K562 (cell line): ENCODE data around the gene DTL. TPM values are rescaled to one million over a fixed set of nuclear protein-coding genes. Genes with fewer than 3 reads are reported as not detected.

Source experiments
- ATAC-seq: fragments of 200-7000 bp; cut with Tn5 transposase; 3 replicates; pipeline ENCODE4 v1.9.1; 2020; ENCODE audit warnings: moderate library complexity
- BruUV-seq: library from RNA; stranded (reverse); fragments of 400-500 nt; replicated peaks from 2 replicates; lab custom pipeline; 2021; lab: Mats Ljungman, UMichigan
- CTCF ChIA-PET: fragments of 300-600 bp; formaldehyde crosslinking; extraction: SDS; loops from one replicate; lab custom pipeline; 2021; ENCODE audit warnings: low intra/inter-chr PET ratio; lab: Yijun Ruan, JAX
- POLR2A ChIA-PET: fragments of 300-600, 350-650 bp; sonication (Branson Sonifier 250); formaldehyde crosslinking; extraction: SDS; loops from one replicate; lab custom pipeline; 2021; ENCODE audit warnings: antibody characterized with exemption, inconsistent platforms; lab: Yijun Ruan, JAX
- DNase-seq, 4 experiments: peaks; one replicate each; pipeline versions ENCODE4 v3.0.0 to v3.0.0-alpha.2; 2011 to 2018; ENCODE audit warnings: low spot score in 3 of 4, mixed read lengths in 3 of 4; ENCODE audit errors: extremely low read depth in 1 of 4
- FAIRE-seq: peaks from 2 replicates; lab custom pipeline; 2011; peaks lifted over from hg19 to GRCh38; lab: Jason Lieb, UNC
- H2AFZ ChIP-seq: 2 replicates; pipeline ENCODE4 v1.6.0; 2011; ENCODE audit warnings: low read depth, low read length, control low read depth, inconsistent platforms
- H3K27ac ChIP-seq: fragments of 200-600 bp; 3 replicates; pipeline ENCODE4 v1.8.0; 2011; ENCODE audit warnings: low read depth, mild to moderate bottlenecking, control low read depth, inconsistent platforms, low read length, moderate library complexity, mixed read lengths; ENCODE audit errors: extremely low read depth
- H3K27me3 ChIP-seq, 2 experiments: fragments of 300-600 bp in 1 of 2; 2 replicates in 1 of 2; 3 replicates in 1 of 2; pipeline versions ENCODE4 v1.6.0 to v1.8.0; 2011; ENCODE audit warnings: inconsistent platforms in 2 of 2, low read length in 2 of 2, mild to moderate bottlenecking in 1 of 2, mixed read lengths in 1 of 2, moderate library complexity in 1 of 2; ENCODE audit not compliant: control insufficient read depth in 2 of 2, insufficient read depth in 2 of 2
- H3K36me3 ChIP-seq: fragments of 300-600 bp; 3 replicates; pipeline ENCODE4 v1.8.0; 2011; ENCODE audit warnings: mild to moderate bottlenecking, low read length, inconsistent platforms; ENCODE audit not compliant: control insufficient read depth, insufficient read depth
- H3K4me1 ChIP-seq, 2 experiments: fragments of 200-600 bp in 1 of 2; replicated peaks in 1 of 2; 2 replicates in 1 of 2; 3 replicates in 1 of 2; pipeline versions ENCODE4 v1.5.1 to v1.8.0; 2011; ENCODE audit warnings: inconsistent platforms in 2 of 2, low read length in 2 of 2, mild to moderate bottlenecking in 1 of 2, mixed read lengths in 1 of 2, moderate library complexity in 1 of 2; ENCODE audit not compliant: control insufficient read depth in 2 of 2, insufficient read depth in 2 of 2
- H3K4me2 ChIP-seq: 2 replicates; pipeline ENCODE4 v1.6.1; 2011; ENCODE audit warnings: low read length, control low read depth, inconsistent platforms, mixed read lengths; ENCODE audit not compliant: insufficient read depth
- H3K4me3 ChIP-seq: fragments of 200-600 bp; sonication (generic), shearing (Covaris generic); 2 replicates; pipeline ENCODE4 v1.5.1; 2016; ENCODE audit warnings: control low read depth, inconsistent platforms
- H3K79me2 ChIP-seq: fragments of 200-600 bp; 3 replicates; pipeline ENCODE4 v1.8.0; 2011; ENCODE audit warnings: low read length, inconsistent platforms; ENCODE audit not compliant: control insufficient read depth, insufficient read depth
- H3K9ac ChIP-seq, 2 experiments: 2 replicates each; pipeline versions ENCODE4 v1.6.0 to v1.6.1; 2011; ENCODE audit warnings: low read depth in 2 of 2, low read length in 2 of 2, control low read depth in 1 of 2, inconsistent platforms in 1 of 2, mild to moderate bottlenecking in 1 of 2, mixed read lengths in 1 of 2; ENCODE audit not compliant: insufficient read depth in 1 of 2
- H3K9me1 ChIP-seq: one replicate; pipeline ENCODE4 v1.6.0; 2011; ENCODE audit warnings: inconsistent platforms, mild to moderate bottlenecking, low read length, moderate library complexity; ENCODE audit not compliant: control insufficient read depth, insufficient read depth
- H3K9me3 ChIP-seq: replicated peaks from 2 replicates; pipeline ENCODE4 v1.5.1; 2011; ENCODE audit warnings: low read depth, low read length, inconsistent platforms; ENCODE audit not compliant: control insufficient read depth, insufficient read depth
- H4K20me1 ChIP-seq: replicated peaks from 2 replicates; pipeline ENCODE4 v1.6.1; 2011; ENCODE audit warnings: low read length, inconsistent platforms, mixed read lengths; ENCODE audit not compliant: control insufficient read depth, insufficient read depth
- CBX8 ChIP-seq: fragments of 200-600 bp; sonication (generic); IDR thresholded peaks from 2 replicates; pipeline ENCODE4 v1.6.1; 2012; ENCODE audit warnings: borderline replicate concordance, mixed run types, low read depth, mild to moderate bottlenecking, moderate library complexity, mixed read lengths, low read length, control low read depth, inconsistent platforms; ENCODE audit not compliant: poor library complexity, severe bottlenecking; ENCODE audit errors: extremely low read depth
- EP400 ChIP-seq: fragments of 450-650 bp; IDR thresholded peaks from 2 replicates; pipeline ENCODE4 v1.6.1; 2017; ENCODE audit warnings: antibody characterized with exemption, mild to moderate bottlenecking, moderate library complexity
- RBM39 ChIP-seq: fragments of 200-400 bp; formaldehyde crosslinking; optimal IDR thresholded peaks from 2 replicates; pipeline ENCODE3; 2018; ENCODE audit warnings: low read depth, low read length
- SLC30A9 ChIP-seq: fragments of 250-450 bp; sonication (Bioruptor Pico); IDR thresholded peaks from 2 replicates; pipeline ENCODE4 v1.8.0; 2022; ENCODE audit warnings: mild to moderate bottlenecking, moderate library complexity
- TAL1 ChIP-seq: fragments of 450-650 bp; IDR thresholded peaks from 2 replicates; pipeline ENCODE4 v1.6.1; 2016; ENCODE audit warnings: mild to moderate bottlenecking
- WGBS: fragments of 100-300 bp; shearing (Covaris generic); methylation state at CpG from one replicate; pipeline ENCODE4 v1.1.6; 2016; ENCODE audit warnings: low coverage, mixed read lengths; ENCODE audit not compliant: insufficient coverage; ENCODE audit errors: missing lambda C conversion rate; 5-methylcytosine and 5-hydroxymethylcytosine counted together
- in situ Hi-C: fragments of 300-500 bp; cut with MboI; formaldehyde crosslinking; loops from 4 replicates; pipeline ENCODE4 v1.15.0; 2018; ENCODE audit warnings: inconsistent platforms, mixed read lengths
- intact Hi-C: fragments of 100-400 bp; cut with micrococcal nuclease; formaldehyde crosslinking; loops from 2 replicates; pipeline ENCODE4 v1.14.2; 2022
- polyA plus RNA-seq, 8 experiments: library from polyadenylated mRNA; depleted of rRNA in 4 of 8; stranded (reverse) in 5 of 8; unstranded in 3 of 8; fragments of >200 nt; fragmentation: Nextera tagmentation in 2 of 8; fragmentation: Illumina TruSeq in 1 of 8; extraction: Ambion mirVana in 2 of 8; extraction: Trizol in 1 of 8; gene quantifications; 2 replicates each; pipeline versions ENCODE4 v1.2.1 to v1.2.3, GENCODE V29; 2011 to 2014; ENCODE audit warnings: inconsistent platforms in 1 of 8, missing spikeins in 1 of 8
- total RNA-seq, 7 experiments: library from RNA; depleted of rRNA in 6 of 7; stranded (reverse); fragments of >200 nt in 6 of 7; fragmentation: Illumina TruSeq in 2 of 7; extraction: Trizol in 2 of 7; gene quantifications; 2 replicates each; pipeline versions ENCODE4 v1.2.1 to v1.2.3, GENCODE V29; 2011 to 2021; ENCODE audit warnings: low replicate concordance in 1 of 7

Gene DTL
- total and polyA plus RNA-seq, 9 of the 15 experiments (the other 6 are each of a cell fraction or from before 2014, with no cell fraction given), result 38.3 to 81.0 (median 63.2) TPM

DNA sequence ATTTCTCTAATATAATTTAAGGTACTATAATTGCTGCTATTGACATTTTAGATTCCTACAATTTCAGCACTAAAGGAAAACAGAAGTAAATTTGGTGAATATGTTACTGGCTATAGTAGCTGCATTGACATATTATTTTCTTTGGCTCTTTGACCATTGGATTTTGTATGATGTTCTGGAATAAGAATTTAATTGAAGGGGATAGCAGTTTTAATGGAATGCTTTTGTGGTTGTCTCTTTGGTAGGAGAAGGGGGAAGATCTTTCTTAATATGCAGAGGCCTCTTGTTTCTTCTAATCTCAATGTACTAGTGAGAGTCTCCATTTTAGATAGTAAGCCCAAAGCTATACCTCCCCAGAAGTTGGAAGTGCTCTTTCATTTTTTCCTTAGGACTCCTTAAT, 6.9 kb downstream of the DTL start (continued):
- TF ChIP-seq SLC30A9 (CRISPR knock-in tag), result no peak
- TF ChIP-seq, all 486 proteins: peak for 0

DNA sequence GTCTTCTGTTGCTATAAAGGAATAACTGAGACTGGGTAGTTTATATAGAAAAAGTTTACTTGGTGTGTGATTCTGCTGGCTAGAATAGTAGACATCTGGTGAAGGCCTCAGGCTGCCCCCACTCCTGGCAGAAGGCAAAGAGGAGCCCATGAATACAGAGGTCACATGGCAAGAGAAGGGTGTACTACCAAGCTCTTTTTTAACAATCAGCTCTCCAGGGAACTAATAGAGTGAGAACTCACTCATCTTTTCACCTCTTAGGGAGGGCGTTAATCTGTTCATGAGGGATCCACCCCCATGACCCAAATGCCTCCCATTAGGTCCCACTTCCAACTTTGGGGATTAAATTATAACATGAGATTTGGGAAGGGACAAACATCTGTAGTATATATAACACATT, 9.3 kb downstream of the DTL start:
- intact Hi-C loops, result no loop called here
- ATAC-seq (no peak), FAIRE-seq (no peak), DNase-seq (no peak)
- BruUV-seq, result no TSS peak
- TF ChIP-seq EP400 (no peak), TAL1 (no peak), CBX8 (no peak), RBM39 (no peak)
- peaks cover 94% of the 10 kb centered on the region for H3K36me3 ChIP-seq
- H3K27ac ChIP-seq, result no peak overlapping the region
- WGBS, result 100% methylated on average over 1 of the region's 1 CpG
- H3K4me3 ChIP-seq, result no peak overlapping the region
- ChIA-PET CTCF (no interaction called here), POLR2A (interaction anchor here (1.3 to 7.5 kb wide), 4 partner anchors 10 to 251 kb away, joined by 3 to 36 read pairs (median 4); partner anchors contain the start of genes DTL and INTS7)
- no peak overlapping the region for H2AFZ ChIP-seq
- H3K9me1 ChIP-seq, result no peaks in the 10 kb centered on the region
- 0 out of 5 replicates have a peak, but pooled peaks cover 0 to 2% of the 10 kb centered on the region in 2 experiments for H3K4me1 ChIP-seq
- H3K4me2 ChIP-seq, result no peak overlapping the region
- H4K20me1 ChIP-seq, result no peaks in the 10 kb centered on the region
- H3K79me2 ChIP-seq, result peaks cover 64% of the 10 kb centered on the region
- H3K27me3 ChIP-seq, result no peaks in the 10 kb centered on the region
- peaks cover 9% of the 10 kb centered on the region; the same call in 1 of the 2 replicates for H3K9me3 ChIP-seq
- no peak overlapping the region for H3K9ac ChIP-seq
- in situ Hi-C loops, result loop anchor here (25.0 kb wide), 1 partner anchor 358 kb away; the partner anchor contains the start of gene NEK2
